Breast epithelium (tissue), 4 donors: ENCODE results near the gene ATRN. TPM values are rescaled to one million over a fixed set of nuclear protein-coding genes. Genes with fewer than 3 reads are reported as not detected.
"Not testable (repeated sequence)": the region's sequence is repeated elsewhere in the genome, so short reads cannot be mapped to it uniquely, and the experiment has no call there.

ENCODE experiments used
- DNase-seq, 2 donors: peaks; one replicate each; pipeline ENCODE4 v3.0.0-alpha.2; 2019; ENCODE audit warnings: low spot score in 2 of 2
- H3K27ac ChIP-seq, 2 donors: fragments of 200-600 bp; sonication (generic) in 1 of 2; one replicate each; pipeline ENCODE4 v1.5.1; 2016 to 2019; ENCODE audit warnings: mild to moderate bottlenecking in 1 of 2
- H3K27me3 ChIP-seq, 2 donors: fragments of 200-600 bp; sonication (generic) in 1 of 2; one replicate each; pipeline versions ENCODE4 v1.5.1 to v1.6.0; 2017 to 2019; ENCODE audit warnings: control low read depth in 1 of 2, mild to moderate bottlenecking in 1 of 2
- H3K36me3 ChIP-seq: fragments of 200-600 bp; one replicate; pipeline ENCODE4 v1.5.1; 2019
- H3K4me1 ChIP-seq, 2 donors: fragments of 200-600 bp; sonication (generic); one replicate each; pipeline ENCODE4 v1.5.1; 2016 to 2019; ENCODE audit warnings: control low read depth in 1 of 2
- H3K4me3 ChIP-seq, 3 donors: fragments of 200-600 bp; sonication (generic); 1 replicate in 2 of 3; 2 replicates in 1 of 3; pipeline ENCODE4 v1.5.1; 2016 to 2019; ENCODE audit warnings: mild to moderate bottlenecking in 3 of 3, moderate library complexity in 2 of 3
- H3K9me3 ChIP-seq, 2 donors: fragments of 200-600 bp; sonication (generic) in 1 of 2; one replicate each; pipeline ENCODE4 v1.5.1; 2016 to 2019; ENCODE audit warnings: control low read depth in 1 of 2
- CTCF ChIP-seq, 3 donors: fragments of 450-650 bp; IDR thresholded peaks; one replicate each; pipeline ENCODE4 v1.5.1; 2016 to 2017; ENCODE audit warnings: antibody characterized with exemption in 3 of 3, mild to moderate bottlenecking in 3 of 3, moderate library complexity in 3 of 3
- POLR2A ChIP-seq: fragments of 450-650 bp; IDR thresholded peaks from one replicate; pipeline ENCODE4 v1.6.1; 2016; ENCODE audit warnings: antibody characterized with exemption, mild to moderate bottlenecking, moderate library complexity
- POLR2AphosphoS5 ChIP-seq, 3 donors: sonication (generic); formaldehyde crosslinking; IDR thresholded peaks; one replicate each; pipeline ENCODE4 v1.6.1; 2017; ENCODE audit warnings: antibody characterized with exemption in 3 of 3
- intact Hi-C: fragments of 100-400 bp; cut with DNase I; formaldehyde crosslinking; loops from one replicate; pipeline ENCODE4 v1.15.1; 2023; ENCODE audit warnings: low total_unique reads
- total RNA-seq, 3 donors: library from RNA; depleted of rRNA; stranded (reverse); fragments of >200 nt; gene quantifications; one replicate each; pipeline ENCODE4 v1.1.0, GENCODE V29; 2016

Gene ATRN
- total RNA-seq, 3 donors from 2014 or later: 26.5 to 35.6 (median 32.3) TPM

- no peak overlapping the region for H3K4me3 ChIP-seq
- TF ChIP-seq POLR2A (no peak), POLR2AphosphoS5 (IDR thresholded peaks at IDR 0.05) (no peak), CTCF (IDR thresholded peaks at IDR 0.05) (no peak)
- no peak for DNase-seq
- H3K27ac ChIP-seq: no peak overlapping the region
- no peaks in the 10 kb centered on the region for H3K9me3 ChIP-seq
- intact Hi-C loops: no loop called here
- H3K4me1 ChIP-seq: no peaks in the 10 kb centered on the region
- no peaks in the 10 kb centered on the region for H3K36me3 ChIP-seq
- H3K27me3 ChIP-seq: no peaks in the 10 kb centered on the region
These were observed 51.3 kb downstream of the ATRN start for GRCh38 chr20:3521852-3522740.

GRCh38 chr20:3524696-3525095, 53.9 kb downstream of the ATRN start:
- H3K27ac ChIP-seq, intact Hi-C loops, H3K36me3 ChIP-seq, DNase-seq, H3K4me3 ChIP-seq, H3K27me3 ChIP-seq, H3K4me1 ChIP-seq, H3K9me3 ChIP-seq: not testable (repeated sequence)

GRCh38 chr20:3532089-3532615, 61.3 kb downstream of the ATRN start:
- Histone ChIP-seq H3K4me1 (no peaks in the 10 kb centered on the region), H3K4me3 (no peak overlapping the region), H3K27ac (no peak overlapping the region), H3K27me3 (no peaks in the 10 kb centered on the region), H3K9me3 (no peaks in the 10 kb centered on the region), H3K36me3 (no peaks in the 10 kb centered on the region)
- intact Hi-C loops: no loop called here
- DNase-seq: no peak
- TF ChIP-seq CTCF (IDR thresholded peaks at IDR 0.05) (no peak), POLR2A (no peak), POLR2AphosphoS5 (IDR thresholded peaks at IDR 0.05) (no peak)

GRCh38 chr20:3537733-3538132, 66.9 kb downstream of the ATRN start:
- DNase-seq, H3K4me1 ChIP-seq, H3K9me3 ChIP-seq, H3K36me3 ChIP-seq, H3K27me3 ChIP-seq, intact Hi-C loops, H3K4me3 ChIP-seq, H3K27ac ChIP-seq: not testable (repeated sequence)

GRCh38 chr20:3539311-3540107, 68.7 kb downstream of the ATRN start:
- H3K27ac ChIP-seq: no peak overlapping the region
- no peak for DNase-seq
- no peaks in the 10 kb centered on the region for H3K9me3 ChIP-seq
- TF ChIP-seq CTCF (IDR thresholded peaks at IDR 0.05) (no peak), POLR2A (no peak), POLR2AphosphoS5 (IDR thresholded peaks at IDR 0.05) (no peak)
- H3K4me1 ChIP-seq: no peaks in the 10 kb centered on the region
- H3K36me3 ChIP-seq: no peaks in the 10 kb centered on the region
- no peaks in the 10 kb centered on the region for H3K27me3 ChIP-seq
- intact Hi-C loops: no loop called here
- H3K4me3 ChIP-seq: no peak overlapping the region
